MM.1S (cell line): ENCODE data around the gene HSD17B7.
"Not testable (repeated sequence)": the region's sequence is repeated elsewhere in the genome, so short reads cannot be mapped to it uniquely, and the experiment has no call there.

Experiments used
- DNase-seq: peaks from one replicate; pipeline ENCODE4 v3.0.0-alpha.2; 2015
- H2AFZ ChIP-seq: fragments of 300-600 bp; sonication (generic); 2 replicates; pipeline ENCODE4 v1.6.0; 2016; ENCODE audit warnings: antibody characterized with exemption, low read length
- H3F3A ChIP-seq: fragments of 300-600 bp; sonication (generic); 2 replicates; pipeline ENCODE4 v1.6.1; 2016; ENCODE audit warnings: mild to moderate bottlenecking, antibody characterized with exemption, low read length, moderate library complexity, mixed read lengths; ENCODE audit not compliant: insufficient read depth
- H3K27ac ChIP-seq: fragments of 300-600 bp; sonication (generic); 2 replicates; pipeline ENCODE4 v1.5.1; 2016; ENCODE audit warnings: mild to moderate bottlenecking, low read length
- H3K27me3 ChIP-seq: fragments of 300-600 bp; sonication (generic); replicated peaks from 2 replicates; pipeline ENCODE4 v1.6.0; 2016; ENCODE audit warnings: low read length; ENCODE audit not compliant: insufficient read depth
- H3K36me3 ChIP-seq: fragments of 300-600 bp; sonication (generic); replicated peaks from 2 replicates; pipeline ENCODE4 v1.6.1; 2016; ENCODE audit warnings: mild to moderate bottlenecking, low read length, mixed read lengths; ENCODE audit not compliant: insufficient read depth
- H3K4me1 ChIP-seq: fragments of 300-600 bp; sonication (generic); 2 replicates; pipeline ENCODE4 v1.6.1; 2016; ENCODE audit warnings: low read length, mixed read lengths
- H3K4me2 ChIP-seq: fragments of 300-600 bp; sonication (generic); 2 replicates; pipeline ENCODE4 v1.6.0; 2016; ENCODE audit warnings: low read depth, low read length
- H3K4me3 ChIP-seq: fragments of 300-600 bp; sonication (generic); 2 replicates; pipeline ENCODE4 v1.5.1; 2016; ENCODE audit warnings: low read length, mixed read lengths
- H3K79me2 ChIP-seq: fragments of 300-600 bp; sonication (generic); 2 replicates; pipeline ENCODE4 v1.6.1; 2016; ENCODE audit warnings: mixed run types, low read length, mixed read lengths
- H3K9ac ChIP-seq: fragments of 300-600 bp; sonication (generic); 2 replicates; pipeline ENCODE4 v1.6.1; 2016; ENCODE audit warnings: low read length, mixed read lengths
- H3K9me2 ChIP-seq: fragments of 300-600 bp; sonication (generic); replicated peaks from 2 replicates; pipeline ENCODE4 v1.6.1; 2016; ENCODE audit warnings: mild to moderate bottlenecking, low read length, mixed read lengths; ENCODE audit not compliant: insufficient read depth
- H3K9me3 ChIP-seq: fragments of 300-600 bp; sonication (generic); replicated peaks from 2 replicates; pipeline ENCODE4 v1.6.1; 2016; ENCODE audit warnings: mild to moderate bottlenecking, low read length, mixed read lengths; ENCODE audit not compliant: insufficient read depth
- H4K20me1 ChIP-seq: fragments of 300-600 bp; sonication (generic); 2 replicates; pipeline ENCODE4 v1.6.1; 2016; ENCODE audit warnings: mild to moderate bottlenecking, low read length, moderate library complexity, mixed read lengths; ENCODE audit not compliant: insufficient read depth
- TF ChIP-seq, protein P1 (sequence below): fragments of 300-600 bp; sonication (generic); IDR thresholded peaks from 2 replicates; pipeline ENCODE4 v1.5.1; 2016; ENCODE audit warnings: antibody characterized with exemption, low read length, mixed read lengths

The HSD17B7 gene

GRCh38 chr1:162799995-162800830 is 9.7 kb downstream of the HSD17B7 start:
- peak; percentile 85 for DNase-seq

GRCh38 chr1:162807503-162807902 is 17.0 kb downstream of the HSD17B7 start:
- DNase-seq, H3K4me3 ChIP-seq, H3K36me3 ChIP-seq, H3F3A ChIP-seq, H3K79me2 ChIP-seq, H3K9me3 ChIP-seq, H3K27ac ChIP-seq, H3K9me2 ChIP-seq, H3K9ac ChIP-seq, H3K4me2 ChIP-seq, H3K27me3 ChIP-seq, H4K20me1 ChIP-seq, H3K4me1 ChIP-seq, H2AFZ ChIP-seq: not testable (repeated sequence)

More at GRCh38 chr1:162799995-162800830, 9.7 kb downstream of the HSD17B7 start:
- H3K9me2 ChIP-seq, H4K20me1 ChIP-seq, H3K9me3 ChIP-seq, H3K27ac ChIP-seq, H3F3A ChIP-seq, H3K4me1 ChIP-seq, H3K79me2 ChIP-seq, H3K27me3 ChIP-seq, H3K4me2 ChIP-seq, H3K36me3 ChIP-seq, H3K9ac ChIP-seq, H2AFZ ChIP-seq, H3K4me3 ChIP-seq: not testable (repeated sequence)
- TF ChIP-seq, protein P1, sequence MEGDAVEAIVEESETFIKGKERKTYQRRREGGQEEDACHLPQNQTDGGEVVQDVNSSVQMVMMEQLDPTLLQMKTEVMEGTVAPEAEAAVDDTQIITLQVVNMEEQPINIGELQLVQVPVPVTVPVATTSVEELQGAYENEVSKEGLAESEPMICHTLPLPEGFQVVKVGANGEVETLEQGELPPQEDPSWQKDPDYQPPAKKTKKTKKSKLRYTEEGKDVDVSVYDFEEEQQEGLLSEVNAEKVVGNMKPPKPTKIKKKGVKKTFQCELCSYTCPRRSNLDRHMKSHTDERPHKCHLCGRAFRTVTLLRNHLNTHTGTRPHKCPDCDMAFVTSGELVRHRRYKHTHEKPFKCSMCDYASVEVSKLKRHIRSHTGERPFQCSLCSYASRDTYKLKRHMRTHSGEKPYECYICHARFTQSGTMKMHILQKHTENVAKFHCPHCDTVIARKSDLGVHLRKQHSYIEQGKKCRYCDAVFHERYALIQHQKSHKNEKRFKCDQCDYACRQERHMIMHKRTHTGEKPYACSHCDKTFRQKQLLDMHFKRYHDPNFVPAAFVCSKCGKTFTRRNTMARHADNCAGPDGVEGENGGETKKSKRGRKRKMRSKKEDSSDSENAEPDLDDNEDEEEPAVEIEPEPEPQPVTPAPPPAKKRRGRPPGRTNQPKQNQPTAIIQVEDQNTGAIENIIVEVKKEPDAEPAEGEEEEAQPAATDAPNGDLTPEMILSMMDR, result peak; percentile 67

GRCh38 chr1:162812357-162812756 is 21.9 kb downstream of the HSD17B7 start:
- DNase-seq, H3K4me3 ChIP-seq, H3F3A ChIP-seq, H3K27me3 ChIP-seq, H3K9me3 ChIP-seq, H3K9ac ChIP-seq, H4K20me1 ChIP-seq, H3K4me2 ChIP-seq, H3K79me2 ChIP-seq, H3K36me3 ChIP-seq, H3K4me1 ChIP-seq, H3K9me2 ChIP-seq, H3K27ac ChIP-seq, H2AFZ ChIP-seq: not testable (repeated sequence)

DNA sequence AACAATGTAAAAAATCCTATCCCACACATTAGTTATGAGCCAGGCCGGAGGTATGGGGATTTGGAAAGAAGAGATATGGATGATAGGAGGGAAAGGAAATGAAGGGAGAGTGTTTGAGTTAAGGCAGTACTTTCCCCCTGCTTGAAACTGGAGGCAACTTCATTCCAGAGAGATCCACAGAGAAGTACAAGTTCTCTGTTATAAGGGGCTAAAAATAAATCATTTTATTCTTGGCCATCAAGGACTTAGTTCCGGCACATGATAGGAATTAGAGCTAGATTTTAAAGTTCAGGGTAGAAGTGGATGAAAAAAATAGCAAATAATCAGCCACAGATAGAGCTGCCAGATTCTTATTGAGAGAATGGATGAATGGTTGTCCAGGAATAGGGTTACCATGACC is 27.6 kb downstream of the HSD17B7 start:
- not testable (repeated sequence) for H2AFZ ChIP-seq, H3F3A ChIP-seq, H3K27ac ChIP-seq, H3K36me3 ChIP-seq, H3K9me2 ChIP-seq, DNase-seq, H3K4me1 ChIP-seq, H3K79me2 ChIP-seq, H3K9ac ChIP-seq, H3K9me3 ChIP-seq, H4K20me1 ChIP-seq, H3K27me3 ChIP-seq, H3K4me3 ChIP-seq, H3K4me2 ChIP-seq

GRCh38 chr1:162818666-162819065 is 28.2 kb downstream of the HSD17B7 start:
- not testable (repeated sequence) for H3K4me2 ChIP-seq, H4K20me1 ChIP-seq, H3K79me2 ChIP-seq, H3K4me1 ChIP-seq, H3K9ac ChIP-seq, H3K4me3 ChIP-seq, H3K27ac ChIP-seq, H3K9me2 ChIP-seq, H3F3A ChIP-seq, H2AFZ ChIP-seq, H3K27me3 ChIP-seq, H3K36me3 ChIP-seq, DNase-seq, H3K9me3 ChIP-seq
